Rectal smooth muscle tissue (tissue), 1 donor: ENCODE results near the gene RSPH4A.
"Not testable (repeated sequence)": the region's sequence is repeated elsewhere in the genome, so short reads cannot be mapped to it uniquely, and the experiment has no call there.

Experiments used
- H3K27ac ChIP-seq: one replicate; pipeline ENCODE4 v1.7.0; 2013; ENCODE audit warnings: low read depth, low read length, inconsistent platforms
- H3K27me3 ChIP-seq: one replicate; pipeline ENCODE4 v1.7.0; 2013; ENCODE audit warnings: low read length; ENCODE audit not compliant: control insufficient read depth, insufficient read depth
- H3K36me3 ChIP-seq: one replicate; pipeline ENCODE4 v1.7.0; 2013; ENCODE audit warnings: low read length; ENCODE audit not compliant: control insufficient read depth, insufficient read depth
- H3K4me1 ChIP-seq: one replicate; pipeline ENCODE4 v1.7.0; 2013; ENCODE audit warnings: low read length; ENCODE audit not compliant: control insufficient read depth, insufficient read depth
- H3K4me3 ChIP-seq: one replicate; pipeline ENCODE4 v1.7.0; 2013; ENCODE audit warnings: low read length
- H3K9ac ChIP-seq: one replicate; pipeline ENCODE4 v1.7.0; 2013; ENCODE audit warnings: low read length

RSPH4A gene

GRCh38 chr6:116586738-116587137 is 29.5 kb upstream of the RSPH4A start:
- H3K4me1 ChIP-seq, result no peaks in the 10 kb centered on the region
- peaks cover 6% of the 10 kb centered on the region for H3K36me3 ChIP-seq
- H3K27ac ChIP-seq, result no peak overlapping the region

GRCh38 chr6:116595247-116595646 is 21.0 kb upstream of the RSPH4A start:
- no peaks in the 10 kb centered on the region for H3K27me3 ChIP-seq
- H3K9ac ChIP-seq, result no peak overlapping the region
- H3K27ac ChIP-seq, result no peak overlapping the region
- no peaks in the 10 kb centered on the region for H3K4me1 ChIP-seq
- H3K4me3 ChIP-seq, result no peak overlapping the region
- peaks cover 10% of the 10 kb centered on the region for H3K36me3 ChIP-seq

More at GRCh38 chr6:116586738-116587137, 29.5 kb upstream of the RSPH4A start:
- Histone ChIP-seq H3K9ac (no peak overlapping the region), H3K4me3 (no peak overlapping the region), H3K27me3 (no peaks in the 10 kb centered on the region)

DNA sequence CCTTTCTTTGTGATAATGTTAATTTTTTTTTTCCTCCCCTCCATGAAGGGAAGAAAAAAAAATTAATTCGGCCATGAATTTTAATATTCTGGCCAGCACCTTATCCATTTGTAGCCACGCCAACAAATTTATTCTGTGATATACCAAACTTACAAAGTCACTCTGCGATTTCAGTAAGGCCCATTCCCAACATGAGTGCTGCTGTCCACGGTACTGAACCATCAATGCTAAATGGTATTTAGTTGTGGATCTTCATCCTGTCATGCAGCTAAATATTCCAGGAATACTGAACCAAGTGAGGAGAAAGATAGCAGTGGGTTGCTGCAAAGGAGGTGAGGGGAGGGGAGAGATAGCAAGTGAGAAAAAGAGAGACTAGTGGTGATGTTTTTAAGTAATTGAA is 19.5 kb upstream of the RSPH4A start:
- H3K36me3 ChIP-seq, result peaks cover 6% of the 10 kb centered on the region
- H3K27ac ChIP-seq, result no peak overlapping the region
- H3K9ac ChIP-seq, result no peak overlapping the region
- no peaks in the 10 kb centered on the region for H3K4me1 ChIP-seq
- H3K4me3 ChIP-seq, result no peak overlapping the region
- H3K27me3 ChIP-seq, result no peaks in the 10 kb centered on the region

- not testable (repeated sequence) for H3K27ac ChIP-seq, H3K9ac ChIP-seq, H3K4me1 ChIP-seq, H3K4me3 ChIP-seq, H3K36me3 ChIP-seq, H3K27me3 ChIP-seq
These were observed 12.4 kb upstream of the RSPH4A start for GRCh38 chr6:116603916-116604315.

DNA sequence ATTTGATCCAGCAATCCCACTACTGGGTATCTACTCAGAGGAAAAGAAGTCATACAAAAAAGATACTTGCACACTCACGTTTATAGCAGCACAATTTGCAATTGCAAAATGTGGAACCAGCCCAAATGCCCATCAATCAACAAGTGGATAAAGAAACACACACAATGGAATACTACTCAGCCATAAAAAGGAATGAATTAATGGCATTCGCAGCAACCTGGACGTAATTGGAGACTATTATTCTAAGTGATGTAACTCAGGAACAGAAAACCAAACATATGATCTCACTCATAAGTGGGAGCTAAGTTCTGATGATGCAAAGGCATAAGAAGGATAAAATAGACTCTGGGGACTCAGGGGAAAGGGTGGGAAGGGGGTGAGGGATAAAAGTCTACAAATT is 11.4 kb upstream of the RSPH4A start:
- H3K27ac ChIP-seq, H3K4me1 ChIP-seq, H3K4me3 ChIP-seq, H3K9ac ChIP-seq, H3K36me3 ChIP-seq, H3K27me3 ChIP-seq: not testable (repeated sequence)

DNA sequence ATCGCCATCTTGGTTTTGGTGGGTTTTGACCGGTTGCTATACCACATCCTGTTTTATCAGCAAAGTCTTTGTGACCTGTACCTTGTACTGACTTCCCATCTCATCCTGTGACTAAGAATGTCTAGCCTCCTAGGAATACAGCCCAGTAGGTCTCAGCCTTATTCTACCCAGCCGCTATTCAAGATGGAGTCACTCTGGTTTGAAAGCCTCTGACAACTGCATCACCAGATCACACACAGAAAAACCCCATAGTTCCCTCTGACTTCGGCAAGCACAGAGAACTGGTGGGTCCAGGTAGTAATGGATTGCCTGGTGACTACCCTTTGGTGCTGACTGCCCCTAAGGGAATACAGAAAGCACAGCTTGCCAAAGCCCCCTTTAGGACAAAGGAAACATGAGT is 10.3 kb upstream of the RSPH4A start:
- Histone ChIP-seq H3K9ac (no peak overlapping the region), H3K4me3 (no peak overlapping the region), H3K27ac (no peak overlapping the region), H3K36me3 (peaks cover 2% of the 10 kb centered on the region), H3K27me3 (no peaks in the 10 kb centered on the region), H3K4me1 (no peaks in the 10 kb centered on the region)

DNA sequence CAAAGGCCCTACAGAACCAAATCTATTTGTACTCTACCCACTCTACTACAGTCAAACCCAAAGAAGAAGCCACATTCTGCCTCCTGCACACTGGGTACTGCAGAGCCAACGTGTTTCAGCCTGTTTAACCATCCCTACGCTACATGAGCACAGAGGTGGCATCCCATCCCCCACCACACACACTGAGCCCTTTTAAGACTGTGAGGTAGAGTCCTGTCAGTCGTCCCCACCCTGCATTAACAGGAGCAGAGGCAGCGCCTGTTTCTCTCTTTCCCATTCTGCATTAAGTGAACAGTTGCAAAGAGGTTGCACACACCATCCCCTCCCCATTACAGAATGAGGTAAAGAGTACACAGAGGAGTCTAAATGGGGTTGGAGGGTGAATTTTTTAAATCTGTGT is 5.2 kb upstream of the RSPH4A start:
- Histone ChIP-seq H3K4me1 (no peaks in the 10 kb centered on the region), H3K4me3 (no peak overlapping the region), H3K27ac (no peak overlapping the region), H3K36me3 (no peaks in the 10 kb centered on the region), H3K9ac (no peak overlapping the region), H3K27me3 (no peaks in the 10 kb centered on the region)

DNA sequence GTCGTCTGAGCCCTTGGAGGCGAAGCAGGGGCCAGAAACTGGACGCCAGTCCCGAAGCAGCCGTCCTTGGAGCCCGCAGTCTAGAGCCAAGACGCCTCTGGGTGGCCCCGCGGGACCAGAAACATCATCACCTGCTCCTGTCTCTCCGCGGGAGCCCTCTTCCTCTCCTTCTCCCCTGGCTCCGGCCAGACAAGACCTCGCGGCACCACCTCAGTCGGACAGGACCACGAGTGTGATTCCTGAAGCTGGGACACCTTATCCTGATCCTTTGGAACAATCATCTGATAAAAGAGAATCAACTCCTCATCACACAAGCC is 416 bp downstream of the RSPH4A start:
- no peak overlapping the region for H3K27ac ChIP-seq
- no peak overlapping the region for H3K9ac ChIP-seq
- H3K4me1 ChIP-seq, result no peaks in the 10 kb centered on the region
- peaks cover 3% of the 10 kb centered on the region for H3K27me3 ChIP-seq
- H3K4me3 ChIP-seq, result peak overlapping the region; percentile 92
- no peaks in the 10 kb centered on the region for H3K36me3 ChIP-seq

- H3K9ac ChIP-seq, result no peak overlapping the region
- no peaks in the 10 kb centered on the region for H3K36me3 ChIP-seq
- no peaks in the 10 kb centered on the region for H3K27me3 ChIP-seq
- no peaks in the 10 kb centered on the region for H3K4me1 ChIP-seq
- H3K4me3 ChIP-seq, result no peak overlapping the region
- no peak overlapping the region for H3K27ac ChIP-seq
These were observed 7.9 kb downstream of the RSPH4A start for GRCh38 chr6:116624036-116624805.

DNA sequence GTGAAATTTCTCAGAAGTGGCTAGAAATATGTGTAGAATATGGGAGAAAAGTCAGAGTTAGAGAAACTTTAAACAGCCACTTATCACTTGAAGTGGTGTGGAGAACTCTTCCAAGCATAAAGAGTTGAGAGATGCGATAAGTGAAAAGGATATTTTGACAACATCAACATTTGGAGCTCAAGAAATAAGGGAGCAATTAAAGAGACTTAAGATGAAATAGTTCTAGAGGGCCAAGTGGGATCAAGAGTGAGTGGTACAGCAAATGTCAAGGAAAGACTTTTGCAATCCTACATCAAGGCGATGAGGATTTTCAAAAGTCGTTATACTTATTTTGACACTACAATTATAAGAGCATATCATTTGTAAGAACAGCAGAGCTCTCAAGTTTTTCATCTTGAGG is 9.6 kb downstream of the RSPH4A start:
- Histone ChIP-seq H3K27ac (no peak overlapping the region), H3K4me1 (no peaks in the 10 kb centered on the region), H3K27me3 (no peaks in the 10 kb centered on the region), H3K4me3 (no peak overlapping the region), H3K36me3 (no peaks in the 10 kb centered on the region), H3K9ac (no peak overlapping the region)

GRCh38 chr6:116629563-116629981 is 13.3 kb downstream of the RSPH4A start:
- H3K9ac ChIP-seq, result no peak overlapping the region
- no peaks in the 10 kb centered on the region for H3K27me3 ChIP-seq
- no peak overlapping the region for H3K4me3 ChIP-seq
- H3K27ac ChIP-seq, result no peak overlapping the region
- H3K4me1 ChIP-seq, result no peaks in the 10 kb centered on the region
- peaks cover 8% of the 10 kb centered on the region for H3K36me3 ChIP-seq

DNA sequence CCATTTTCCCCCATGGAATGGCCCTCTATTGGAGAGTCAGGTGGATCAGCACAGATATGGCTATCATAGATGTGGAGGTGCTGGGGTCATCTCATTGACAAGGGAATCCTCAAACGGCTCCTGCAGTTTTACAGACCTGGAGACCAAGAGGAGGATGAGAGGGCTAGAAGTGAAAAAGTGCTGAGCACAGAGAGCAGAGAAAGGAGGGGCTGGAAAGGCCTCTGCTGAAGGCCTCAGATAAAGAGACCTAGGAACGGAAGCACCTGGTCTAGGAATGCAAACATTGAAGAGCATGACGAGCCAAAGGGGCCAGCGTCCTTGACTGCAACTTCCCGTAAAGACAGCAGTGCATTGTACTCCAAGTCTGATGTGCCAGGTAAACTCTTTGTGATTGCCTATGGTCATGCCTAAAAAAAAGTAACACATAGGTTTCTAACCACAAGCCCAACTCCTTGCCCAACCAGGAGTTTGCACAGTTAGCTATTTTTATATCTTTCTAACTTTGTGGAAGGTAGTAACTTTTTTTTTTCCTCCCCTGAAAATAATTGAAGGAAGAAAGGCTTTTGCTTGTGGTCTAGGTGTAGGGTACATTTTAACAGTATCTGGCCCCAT is 15.2 kb downstream of the RSPH4A start:
- no peaks in the 10 kb centered on the region for H3K4me1 ChIP-seq
- H3K27me3 ChIP-seq, result no peaks in the 10 kb centered on the region
- no peak overlapping the region for H3K27ac ChIP-seq
- H3K36me3 ChIP-seq, result peaks cover 8% of the 10 kb centered on the region
- H3K4me3 ChIP-seq, result no peak overlapping the region
- no peak overlapping the region for H3K9ac ChIP-seq

GRCh38 chr6:116633685-116634084 is 17.4 kb downstream of the RSPH4A start:
- Histone ChIP-seq H3K27me3 (no peaks in the 10 kb centered on the region), H3K4me1 (no peaks in the 10 kb centered on the region), H3K9ac (no peak overlapping the region), H3K4me3 (no peak overlapping the region), H3K27ac (no peak overlapping the region), H3K36me3 (peaks cover 8% of the 10 kb centered on the region)
